K562 (cell line): ENCODE measurements around the gene KASH5. TPM values are rescaled to one million over a fixed set of nuclear protein-coding genes. Genes with fewer than 3 reads are reported as not detected.

Source experiments
- BACH1 ChIP-seq: fragments of 200-800 bp; sonication (Bioruptor generic); IDR thresholded peaks from 2 replicates; pipeline ENCODE4 v1.6.1; 2016; ENCODE audit warnings: missing genetic modification characterization, missing compliant biosample characterization
- CAMTA2 ChIP-seq: fragments of 250-450 bp; sonication (Bioruptor Pico); conservative IDR thresholded peaks from 2 replicates; pipeline ENCODE4 v1.5.1; 2022
- CBFA2T3 ChIP-seq: fragments of 450-650 bp; IDR thresholded peaks from 2 replicates; pipeline ENCODE4 v1.6.1; 2017
- CREB3L1 ChIP-seq: fragments of 450-650 bp; IDR thresholded peaks from 2 replicates; pipeline ENCODE4 v1.6.1; 2014; ENCODE audit warnings: low read depth, mild to moderate bottlenecking, moderate library complexity, borderline replicate concordance
- DDX20 ChIP-seq: fragments of 450-650 bp; IDR thresholded peaks from 2 replicates; pipeline ENCODE4 v1.6.1; 2016; ENCODE audit warnings: missing genetic modification characterization, low read depth, mild to moderate bottlenecking, missing compliant biosample characterization, moderate library complexity
- E2F5 ChIP-seq: sonication (generic); formaldehyde crosslinking; IDR thresholded peaks from 2 replicates; pipeline ENCODE4 v1.8.0; 2022; ENCODE audit warnings: mild to moderate bottlenecking, missing genetic modification reagents
- EGR1 ChIP-seq: fragments of 450-650 bp; conservative IDR thresholded peaks from 2 replicates; pipeline ENCODE4 v1.6.1; 2017; ENCODE audit warnings: mild to moderate bottlenecking
- HMG20A ChIP-seq: fragments of 450-650 bp; formaldehyde crosslinking; conservative IDR thresholded peaks from 2 replicates; pipeline ENCODE4 v1.4.0; 2020; ENCODE audit warnings: mild to moderate bottlenecking, mixed read lengths
- ILF3 ChIP-seq: fragments of 450-650 bp; IDR thresholded peaks from 2 replicates; pipeline ENCODE4 v1.6.1; 2018; ENCODE audit warnings: antibody characterized with exemption, mild to moderate bottlenecking, moderate library complexity, borderline replicate concordance
- MITF ChIP-seq: IDR thresholded peaks from 2 replicates; pipeline ENCODE4 v1.6.1; 2014; ENCODE audit warnings: antibody characterized with exemption
- MYBL2 ChIP-seq, 2 experiments: fragments of 450-650 bp in 1 of 2; sonication (generic) in 1 of 2; formaldehyde crosslinking in 1 of 2; IDR thresholded peaks; 2 replicates each; pipeline versions ENCODE4 v1.6.1 to v1.8.1; 2017 to 2022; ENCODE audit warnings: borderline replicate concordance in 1 of 2, inconsistent platforms in 1 of 2, low read depth in 1 of 2, mild to moderate bottlenecking in 1 of 2, missing genetic modification reagents in 1 of 2, moderate library complexity in 1 of 2
- MYNN ChIP-seq, 2 experiments: sonication (generic); formaldehyde crosslinking in 1 of 2; IDR thresholded peaks; 2 replicates each; pipeline versions ENCODE4 v1.5.0 to v1.6.1; 2016 to 2020; ENCODE audit warnings: antibody characterized with exemption in 1 of 2, missing genetic modification reagents in 1 of 2
- PTBP1 ChIP-seq: fragments of 200-400 bp; formaldehyde crosslinking; IDR thresholded peaks from 2 replicates; pipeline ENCODE4 v1.6.1; 2017; ENCODE audit warnings: low read depth, low read length
- RBM39 ChIP-seq: fragments of 200-400 bp; formaldehyde crosslinking; optimal IDR thresholded peaks from 2 replicates; pipeline ENCODE3; 2018; ENCODE audit warnings: low read depth, low read length
- SMARCA5 ChIP-seq: fragments of 450-650 bp; IDR thresholded peaks from 2 replicates; pipeline ENCODE4 v1.6.1; 2016
- SREBF2 ChIP-seq: sonication (generic); formaldehyde crosslinking; IDR thresholded peaks from 2 replicates; pipeline ENCODE4 v1.4.0; 2020; ENCODE audit warnings: mild to moderate bottlenecking, missing genetic modification reagents
- STAG1 ChIP-seq: sonication (generic); formaldehyde crosslinking; IDR thresholded peaks from 2 replicates; pipeline ENCODE4 v1.5.0; 2020; ENCODE audit warnings: missing genetic modification reagents, borderline replicate concordance
- ZNF12 ChIP-seq: sonication (generic); formaldehyde crosslinking; IDR thresholded peaks from 2 replicates; pipeline ENCODE4 v1.4.0; 2020; ENCODE audit warnings: mild to moderate bottlenecking, missing genetic modification reagents
- ZNF398 ChIP-seq: fragments of 250-450 bp; sonication (Bioruptor Pico); IDR thresholded peaks from 2 replicates; pipeline ENCODE4 v1.8.0; 2021; ENCODE audit warnings: moderate library complexity, mild to moderate bottlenecking, inconsistent platforms
- polyA plus RNA-seq, 8 experiments: library from polyadenylated mRNA; depleted of rRNA in 4 of 8; stranded (reverse) in 5 of 8; unstranded in 3 of 8; fragments of >200 nt; fragmentation: Nextera tagmentation in 2 of 8; fragmentation: Illumina TruSeq in 1 of 8; extraction: Ambion mirVana in 2 of 8; extraction: Trizol in 1 of 8; gene quantifications; 2 replicates each; pipeline versions ENCODE4 v1.2.1 to v1.2.3, GENCODE V29; 2011 to 2014; ENCODE audit warnings: inconsistent platforms in 1 of 8, missing spikeins in 1 of 8
- total RNA-seq, 7 experiments: library from RNA; depleted of rRNA in 6 of 7; stranded (reverse); fragments of >200 nt in 6 of 7; fragmentation: Illumina TruSeq in 2 of 7; extraction: Trizol in 2 of 7; gene quantifications; 2 replicates each; pipeline versions ENCODE4 v1.2.1 to v1.2.3, GENCODE V29; 2011 to 2021; ENCODE audit warnings: low replicate concordance in 1 of 7

Gene KASH5
- total and polyA plus RNA-seq, 9 of the 15 experiments (the other 6 are each of a cell fraction or from before 2014, with no cell fraction given), result 0.07 to 0.84 (median 0.34) TPM; not detected in 1

DNA sequence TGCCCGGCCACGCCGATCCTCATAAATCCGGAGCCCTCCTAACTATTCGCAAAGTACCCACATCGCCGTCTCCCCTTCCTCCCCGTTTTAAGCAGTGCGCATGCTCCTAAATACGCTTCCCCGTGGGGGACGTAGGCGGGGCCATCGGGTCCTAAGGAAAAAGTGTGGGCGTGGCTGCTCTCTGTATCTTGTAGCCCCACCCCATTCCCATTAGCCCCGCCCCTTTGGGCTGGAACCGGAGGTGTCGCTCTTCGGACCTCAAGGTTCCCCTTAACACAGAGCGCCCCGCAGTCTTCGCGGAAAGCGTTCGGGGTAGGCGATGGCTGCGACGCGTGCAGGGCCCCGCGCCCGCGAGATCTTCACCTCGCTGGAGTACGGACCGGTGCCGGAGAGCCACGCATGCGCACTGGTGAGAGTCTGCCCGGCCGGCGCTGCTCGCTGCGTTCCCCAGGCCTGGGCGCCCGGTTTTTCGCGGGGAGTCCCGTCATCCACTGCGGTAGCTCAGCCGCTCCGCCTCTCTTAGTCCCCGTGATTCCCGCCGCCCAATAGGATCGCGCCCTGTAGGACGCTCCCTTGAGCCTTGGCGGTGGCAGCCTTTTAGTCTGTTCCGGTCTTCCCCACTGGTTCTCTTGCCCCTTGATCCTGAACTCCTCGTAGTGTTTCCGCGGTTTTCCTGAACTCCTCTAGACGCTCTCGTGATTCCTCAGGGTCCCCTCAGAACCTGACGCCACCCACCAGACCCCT lies 65.1 kb downstream of the KASH5 start, which contains the start of gene ALDH16A1 (continued):
- no peak for TF ChIP-seq MYBL2 (IDR thresholded peaks at IDR 0.05; ENCODE audit: low read depth)
- TF ChIP-seq MYBL2 (CRISPR knock-in tag; IDR thresholded peaks at IDR 0.05; ENCODE audit: borderline replicate concordance), result no peak
- TF ChIP-seq HMG20A (CRISPR knock-in tag), result no peak
- no peak for TF ChIP-seq SMARCA5
- no peak for TF ChIP-seq E2F5 (CRISPR knock-in tag)
- no peak for TF ChIP-seq MITF
- no peak for TF ChIP-seq RBM39
- no peak for TF ChIP-seq ZNF398 (CRISPR knock-in tag)
- TF ChIP-seq EGR1, result peak; percentile 73
- no peak for TF ChIP-seq SREBF2 (CRISPR knock-in tag)
- TF ChIP-seq DDX20 (tag), result no peak
- TF ChIP-seq BACH1 (tag), result no peak
- no peak for TF ChIP-seq MYNN (IDR thresholded peaks at IDR 0.05)
- no peak for TF ChIP-seq MYNN (CRISPR knock-in tag; IDR thresholded peaks at IDR 0.05)
- TF ChIP-seq PTBP1, result no peak
- no peak for TF ChIP-seq ILF3
- 0 out of 2 replicates have a peak, but pooled peaks have one; percentile 42 for TF ChIP-seq ZNF12 (CRISPR knock-in tag)
- TF ChIP-seq CREB3L1, result peak; percentile 44; the same call in 1 of the 2 replicates
- TF ChIP-seq CBFA2T3, result no peak
- no peak for TF ChIP-seq STAG1
- TF ChIP-seq CAMTA2 (CRISPR knock-in tag), result no peak
